VCaP (cell line): ENCODE results near the gene SLC34A1.
"Not testable (repeated sequence)": the region's sequence is repeated elsewhere in the genome, so short reads cannot be mapped to it uniquely, and the experiment has no call there.

Source experiments
- H3K27ac ChIP-seq: fragments of 450-650 bp; 2 replicates; pipeline ENCODE4 v1.5.1; 2017
- CTCF ChIP-seq: fragments of 450-650 bp; conservative IDR thresholded peaks from 2 replicates; pipeline ENCODE4 v1.5.1; 2017; ENCODE audit warnings: mild to moderate bottlenecking, moderate library complexity

Gene SLC34A1

GRCh38 chr5:177410575-177410974 is 26.3 kb downstream of the SLC34A1 start:
- TF ChIP-seq CTCF = no peak
- H3K27ac ChIP-seq = no peak overlapping the region

- no peak for TF ChIP-seq CTCF
- H3K27ac ChIP-seq = no peak overlapping the region
Observed at GRCh38 chr5:177412603-177413233, 28.5 kb downstream of the SLC34A1 start.

GRCh38 chr5:177414481-177414880 is 30.2 kb downstream of the SLC34A1 start:
- no peak for TF ChIP-seq CTCF
- no peak overlapping the region for H3K27ac ChIP-seq

GRCh38 chr5:177417081-177417480 is 32.8 kb downstream of the SLC34A1 start:
- not testable (repeated sequence) for H3K27ac ChIP-seq

GRCh38 chr5:177419046-177419445 is 34.8 kb downstream of the SLC34A1 start:
- TF ChIP-seq CTCF = no peak
- H3K27ac ChIP-seq = no peak overlapping the region

GRCh38 chr5:177420472-177420871 is 36.2 kb downstream of the SLC34A1 start:
- H3K27ac ChIP-seq = not testable (repeated sequence)

GRCh38 chr5:177421062-177421798 is 37.0 kb downstream of the SLC34A1 start:
- no peak overlapping the region for H3K27ac ChIP-seq
- no peak for TF ChIP-seq CTCF

GRCh38 chr5:177423671-177424070 is 39.4 kb downstream of the SLC34A1 start:
- H3K27ac ChIP-seq = no peak overlapping the region
- TF ChIP-seq CTCF = no peak
